Adipose tissue (tissue), 3 donors: Measurements from ENCODE around the gene TTR. TPM values are rescaled to one million over a fixed set of nuclear protein-coding genes. Genes with fewer than 3 reads are reported as not detected.

Experiments
- H3K27ac ChIP-seq: one replicate; pipeline ENCODE4 v1.5.1; 2013; ENCODE audit warnings: low read depth, low read length
- WGBS, 3 donors: extraction: QIAGEN DNeasy Blood & Tissue Kit; methylation state at CpG; one replicate each; pipeline ENCODE4 v1.1.7; 2013; 5-methylcytosine and 5-hydroxymethylcytosine counted together
- polyA plus RNA-seq, 3 donors: library from polyadenylated mRNA; stranded (reverse); fragments of 200-250 nt; gene quantifications; one replicate each; pipeline ENCODE4 v1.2.3, GENCODE V29; 2013
- donor health status: healthy with polysubstance abuse.
- donor health status: Bipolar disorder and iron deficiency.
- donor health status: healthy.

TTR gene
- 100 to 1,000 TPM in 1 of 3 donors, 1 to 10 TPM in 2; 1.1 to 223 (median 2.2) TPM for polyA plus RNA-seq

DNA sequence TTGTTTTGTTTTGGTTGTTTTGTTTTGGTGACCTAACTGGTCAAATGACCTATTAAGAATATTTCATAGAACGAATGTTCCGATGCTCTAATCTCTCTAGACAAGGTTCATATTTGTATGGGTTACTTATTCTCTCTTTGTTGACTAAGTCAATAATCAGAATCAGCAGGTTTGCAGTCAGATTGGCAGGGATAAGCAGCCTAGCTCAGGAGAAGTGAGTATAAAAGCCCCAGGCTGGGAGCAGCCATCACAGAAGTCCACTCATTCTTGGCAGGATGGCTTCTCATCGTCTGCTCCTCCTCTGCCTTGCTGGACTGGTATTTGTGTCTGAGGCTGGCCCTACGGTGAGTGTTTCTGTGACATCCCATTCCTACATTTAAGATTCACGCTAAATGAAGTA, at the start of gene TTR:
TTR (plus strand) TSS at position 250 of the 400 bp plus-strand sequence; CDS start at position 276, 26 bp downstream.
- WGBS, 3 donors, result 38 to 78% (median 69%) methylated on average over 5 of the region's 5 CpGs
- no peak within 1 kb of the TSS for H3K27ac ChIP-seq

DNA sequence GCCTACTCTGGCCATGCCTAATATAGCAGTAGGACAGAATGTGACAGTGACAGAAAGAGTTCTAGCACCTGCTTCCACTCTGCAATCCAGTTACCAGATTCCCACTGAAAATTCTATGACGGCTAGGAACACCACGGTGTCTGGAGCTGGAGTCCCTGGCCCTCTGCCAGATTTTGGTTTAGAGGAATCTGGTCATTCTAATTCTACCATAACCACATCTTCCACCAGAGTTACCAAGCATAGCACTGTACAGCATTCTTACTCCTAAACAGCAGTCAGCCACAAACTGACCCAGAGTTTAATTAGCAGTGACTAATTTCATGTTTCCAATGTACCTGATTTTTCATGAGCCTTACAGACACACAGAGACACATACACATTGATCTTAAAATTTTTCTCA, 45.2 kb upstream of the TTR start:
- no peak overlapping the region for H3K27ac ChIP-seq
- WGBS, 3 donors, result 75 to 83% (median 80%) methylated on average over 2 of the region's 2 CpGs

DNA sequence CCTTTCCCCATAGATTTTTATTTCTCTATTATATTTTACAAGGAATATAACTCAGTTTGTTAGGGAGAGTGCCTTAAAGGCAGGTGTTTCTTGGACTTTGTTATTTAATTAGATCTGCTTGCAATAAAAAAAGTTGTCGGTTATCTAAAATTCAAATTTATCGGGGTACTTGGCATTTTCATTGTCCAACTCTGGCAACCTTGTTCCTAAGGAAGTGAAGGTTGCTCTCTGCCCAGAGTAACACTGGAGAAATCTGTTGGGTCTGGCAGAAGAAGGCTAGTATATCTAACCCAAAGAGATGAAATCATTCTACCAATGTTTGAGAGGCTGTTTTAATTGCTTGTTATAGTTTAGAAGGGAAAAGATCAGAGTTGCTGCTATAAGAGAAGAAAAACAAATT, 42.8 kb upstream of the TTR start:
- 50 to 92% (median 83%) methylated on average over 2 of the region's 2 CpGs for WGBS, 3 donors
- no peak overlapping the region for H3K27ac ChIP-seq

DNA sequence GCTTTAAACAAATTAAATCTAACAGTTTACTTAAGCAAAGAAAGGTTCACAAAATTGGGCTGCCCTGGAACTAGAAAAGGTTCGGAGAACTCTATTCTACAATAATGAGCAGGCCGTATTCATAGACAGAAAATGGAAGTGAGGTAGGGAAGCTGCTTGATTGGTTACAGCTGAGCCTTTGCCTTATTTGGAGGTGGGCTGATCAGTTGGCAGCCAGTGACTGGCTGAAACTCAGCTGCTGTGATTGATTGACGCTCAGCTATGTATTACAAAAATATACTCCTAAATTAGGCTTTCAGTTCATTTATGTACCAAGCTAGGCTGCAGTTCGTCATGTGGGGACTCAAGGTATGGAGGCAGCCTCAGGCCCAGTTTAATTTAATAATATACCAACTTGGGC, 42.3 kb upstream of the TTR start:
- no peak overlapping the region for H3K27ac ChIP-seq
- WGBS, 3 donors, result 86 to 96% (median 89%) methylated on average over 4 of the region's 4 CpGs

DNA sequence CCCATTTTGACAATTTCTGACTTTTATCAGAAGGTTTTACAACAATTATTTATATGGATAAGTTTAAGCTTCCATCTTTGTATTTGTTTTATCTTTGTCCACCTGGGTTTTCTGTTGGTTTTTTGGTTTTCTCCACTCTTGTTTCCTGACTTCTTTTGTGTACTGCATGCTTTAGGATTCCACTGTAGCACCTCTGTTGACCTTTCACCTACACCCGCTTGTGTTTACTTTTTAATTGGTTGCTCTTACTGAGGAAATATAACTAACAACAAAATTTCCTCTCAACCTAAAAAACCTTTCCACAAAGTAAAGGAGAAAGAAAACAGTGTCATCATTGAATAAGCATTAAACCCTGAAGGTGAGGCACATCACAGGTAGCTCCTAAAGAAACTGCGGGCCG, 39.8 kb upstream of the TTR start:
- 48 to 89% (median 80%) methylated on average over 3 of the region's 3 CpGs for WGBS, 3 donors
- no peak overlapping the region for H3K27ac ChIP-seq

DNA sequence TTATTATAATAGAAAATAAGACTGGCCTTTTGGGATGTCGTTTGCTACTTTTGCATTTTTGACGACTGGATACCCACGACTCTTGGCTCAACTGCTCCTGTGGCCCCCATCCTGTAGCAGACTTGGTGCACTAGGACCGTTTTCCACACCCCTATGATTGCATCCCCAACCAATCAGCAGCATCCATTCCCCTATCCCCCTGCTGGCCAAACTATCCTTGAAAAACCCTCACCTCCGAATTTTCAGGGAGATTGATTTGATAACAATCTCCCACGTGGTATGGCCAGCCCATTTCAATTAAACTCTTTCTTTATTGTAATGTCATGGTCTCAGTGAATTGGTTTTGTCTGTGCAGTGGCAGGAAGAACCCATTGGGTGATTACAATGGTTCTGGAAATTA, 37.9 kb upstream of the TTR start:
- 21 to 36% (median 32%) methylated on average over 6 of the region's 6 CpGs for WGBS, 3 donors
- H3K27ac ChIP-seq, result no peak overlapping the region

DNA sequence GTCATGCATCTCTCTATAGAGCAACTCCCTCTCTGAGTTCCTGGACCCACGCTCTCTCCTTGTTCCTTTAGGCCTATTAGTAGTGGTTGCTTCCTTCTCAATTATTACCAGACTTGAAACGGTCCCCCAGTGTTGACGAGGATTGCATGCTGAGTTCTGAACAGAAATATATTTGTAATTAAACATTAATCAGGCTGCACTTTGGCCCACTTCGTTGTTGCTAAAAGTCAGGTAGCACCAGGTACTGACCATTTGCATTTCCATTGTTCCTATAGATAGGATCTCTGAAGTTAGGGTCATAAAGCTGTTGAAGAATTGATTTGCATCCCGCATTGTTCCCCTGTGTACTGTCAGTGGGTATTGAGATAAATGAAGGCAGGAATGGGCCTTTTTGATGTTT, 36.9 kb upstream of the TTR start:
- 60 to 83% (median 75%) methylated on average over 5 of the region's 5 CpGs for WGBS, 3 donors
- no peak overlapping the region for H3K27ac ChIP-seq

DNA sequence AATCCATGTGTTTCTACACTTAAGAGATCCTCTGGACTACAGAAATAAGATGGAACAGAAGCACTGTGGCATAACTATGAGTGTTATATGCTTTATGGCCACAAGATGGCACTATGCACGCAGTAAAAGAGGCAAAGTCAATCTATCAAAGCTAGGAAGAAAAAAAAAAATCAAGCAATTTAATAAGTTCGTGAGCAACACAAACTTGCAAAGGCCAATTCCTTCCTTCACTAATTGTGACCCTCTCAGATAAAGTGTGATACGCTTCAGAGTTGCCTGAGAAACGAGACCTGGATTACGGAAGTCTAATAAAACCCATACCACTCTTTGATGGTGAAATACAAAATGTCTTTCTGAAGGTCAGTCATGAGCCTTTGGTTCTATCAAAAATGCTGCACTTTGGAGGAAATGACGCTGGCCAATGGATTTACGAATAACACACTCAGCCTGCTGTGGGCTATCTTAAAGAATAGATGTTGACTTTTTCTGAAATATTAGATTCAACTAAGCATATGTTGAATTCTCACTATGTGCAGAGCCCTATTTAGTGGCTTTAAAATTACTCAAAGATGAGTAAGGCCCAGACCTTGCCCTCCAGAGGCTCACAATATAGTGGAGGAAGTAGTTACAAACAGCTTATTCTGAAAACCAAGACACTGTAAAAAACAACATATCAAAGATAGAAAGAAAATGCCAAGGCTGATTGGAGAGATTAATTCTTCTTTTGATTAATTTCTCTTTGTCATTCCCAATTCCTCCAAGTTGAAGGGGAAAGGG, 35.5 kb upstream of the TTR start:
- 9 to 16% (median 14%) methylated on average over 7 of the region's 7 CpGs for WGBS, 3 donors
- H3K27ac ChIP-seq, result no peak overlapping the region

DNA sequence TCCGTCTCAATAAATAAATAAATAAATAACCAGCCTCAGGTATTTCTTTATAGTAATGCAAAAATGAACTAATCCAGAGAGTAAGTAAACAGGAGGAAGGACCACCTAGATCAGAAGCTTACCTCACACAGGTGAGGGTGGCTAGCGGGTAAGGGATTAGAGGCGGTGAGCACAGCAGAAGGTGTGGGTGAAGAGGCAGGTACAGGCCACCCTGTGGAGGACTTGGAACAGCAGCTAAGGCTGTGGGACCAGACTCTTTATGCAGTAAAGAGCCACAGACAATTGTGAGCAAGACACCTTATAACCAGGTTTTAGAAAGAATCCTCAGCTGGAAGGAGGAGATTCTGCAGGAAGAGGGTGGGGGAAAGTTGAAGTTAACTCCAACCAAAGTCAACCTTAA, 34.2 kb upstream of the TTR start:
- no peak overlapping the region for H3K27ac ChIP-seq
- 97 to 100% (median 97%) methylated on average over 3 of the region's 3 CpGs for WGBS, 3 donors

DNA sequence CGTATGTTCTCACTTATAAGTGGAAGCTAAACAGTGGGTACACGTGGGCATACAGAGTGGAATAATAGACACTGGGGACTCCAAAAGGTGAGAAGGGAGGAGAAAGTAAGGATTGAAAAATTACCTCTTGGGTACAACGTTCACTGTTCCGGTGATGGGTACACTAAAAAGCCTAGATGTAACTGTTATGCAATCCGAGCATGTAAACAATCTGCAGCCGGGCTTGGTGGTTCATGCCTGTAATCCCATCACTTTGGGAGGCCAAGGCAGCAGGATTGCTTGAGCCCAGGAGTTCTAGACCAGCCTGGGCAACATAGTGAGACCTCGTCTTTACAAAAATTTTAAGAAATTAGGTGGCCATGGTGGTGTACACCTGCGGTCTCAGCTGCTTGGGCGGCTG, 33.1 kb upstream of the TTR start:
- H3K27ac ChIP-seq, result no peak overlapping the region
- WGBS, 3 donors, result 71 to 85% (median 79%) methylated on average over 9 of the region's 9 CpGs

DNA sequence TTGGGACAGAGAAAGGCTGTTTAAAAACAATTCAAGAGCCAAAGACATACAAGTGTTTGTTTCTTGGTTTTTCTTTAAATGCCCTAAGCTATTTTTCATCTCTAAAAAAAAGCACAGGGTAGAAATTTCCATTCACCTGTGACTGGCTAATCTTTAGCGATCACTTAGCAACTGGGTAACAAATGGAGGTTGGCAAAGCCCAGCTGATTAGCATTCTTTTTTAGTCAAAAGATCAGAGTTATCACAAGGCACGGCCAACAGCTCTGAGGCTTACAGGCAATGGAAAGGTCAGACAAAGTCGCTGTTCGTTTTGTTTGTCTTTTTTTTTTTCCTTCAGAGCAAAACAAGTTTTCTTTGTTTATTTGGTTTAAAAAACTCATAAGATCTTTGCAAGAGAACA, 29.0 kb upstream of the TTR start:
- no peak overlapping the region for H3K27ac ChIP-seq
- WGBS, 3 donors, result 14 to 61% (median 61%) methylated on average over 4 of the region's 4 CpGs

DNA sequence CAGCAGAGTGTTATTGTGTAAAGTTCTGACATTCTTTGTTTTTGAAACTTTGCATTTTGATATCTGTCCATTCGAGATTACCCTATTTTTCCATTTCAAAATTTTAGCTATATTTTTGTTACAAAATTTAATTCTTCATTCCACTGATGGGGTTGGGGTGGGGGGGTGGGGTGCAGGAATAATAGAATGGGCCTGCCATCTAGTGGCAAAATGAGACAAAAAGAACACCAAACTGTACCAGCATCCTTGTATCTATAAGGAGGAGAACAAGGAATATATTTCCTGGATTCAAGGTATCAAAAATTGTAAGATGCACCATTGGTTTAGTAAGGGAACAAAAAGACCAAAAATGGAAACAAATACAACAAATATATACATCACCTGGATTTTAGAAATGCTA, 27.9 kb upstream of the TTR start:
- 0% methylated on average over 1 of the region's 1 CpG for WGBS, 3 donors
- H3K27ac ChIP-seq, result no peak overlapping the region

DNA sequence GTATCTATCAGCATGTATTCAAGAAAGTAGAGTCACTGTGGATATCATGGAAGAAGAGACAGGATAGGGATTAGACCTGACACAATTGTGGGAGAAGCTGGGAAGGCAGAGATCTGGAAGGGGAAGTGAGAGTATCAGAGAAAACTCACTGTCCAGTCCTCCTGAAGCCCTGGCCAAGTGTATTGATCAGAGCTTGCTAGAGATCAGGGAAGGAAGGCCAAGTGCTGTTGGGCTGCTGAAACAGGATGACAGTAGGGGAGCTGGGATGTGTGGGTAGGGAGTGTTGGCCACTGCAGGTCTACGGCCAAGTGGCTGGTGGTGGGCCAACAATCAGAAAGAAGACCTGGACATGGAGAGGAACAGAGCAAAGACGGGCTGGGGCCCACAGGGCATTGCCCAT, 26.3 kb upstream of the TTR start:
- no peak overlapping the region for H3K27ac ChIP-seq
- WGBS, 3 donors, result 75 to 81% (median 78%) methylated on average over 2 of the region's 2 CpGs

DNA sequence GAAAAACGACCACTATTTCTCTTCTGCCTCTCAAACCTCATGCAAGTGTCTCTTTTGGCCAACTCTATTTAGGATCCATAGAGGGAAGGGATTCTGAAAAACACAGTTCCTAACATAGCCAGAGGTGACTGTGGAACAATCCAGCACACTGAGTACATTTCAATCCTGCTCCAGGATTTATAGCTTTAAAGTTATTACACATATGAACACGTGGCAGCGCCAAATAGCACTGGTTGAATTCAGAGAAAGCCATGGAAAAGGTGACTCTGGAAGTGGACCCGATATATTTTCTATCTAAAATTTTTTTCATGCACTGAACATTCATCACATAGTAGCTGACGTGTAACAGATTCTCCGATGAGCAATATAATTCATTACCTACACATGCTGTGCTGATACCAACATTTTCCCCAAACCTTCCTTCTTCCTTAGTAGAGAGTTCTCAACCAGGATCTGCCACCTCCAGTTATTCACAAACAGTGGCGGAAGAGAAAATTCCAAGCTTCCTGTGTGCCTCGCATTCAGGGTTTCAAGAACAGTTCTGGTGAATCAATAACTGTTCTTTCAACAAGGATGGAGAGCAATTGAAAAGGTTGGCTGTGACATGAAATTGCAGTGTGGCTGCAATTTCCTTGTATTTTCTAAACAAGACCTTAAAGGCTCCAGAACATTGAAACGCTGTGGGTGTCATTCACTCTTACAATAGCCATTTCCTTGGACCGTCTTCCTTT, 25.7 kb upstream of the TTR start:
- no peak overlapping the region for H3K27ac ChIP-seq
- WGBS, 3 donors, result 67 to 84% (median 82%) methylated on average over 10 of the region's 10 CpGs

DNA sequence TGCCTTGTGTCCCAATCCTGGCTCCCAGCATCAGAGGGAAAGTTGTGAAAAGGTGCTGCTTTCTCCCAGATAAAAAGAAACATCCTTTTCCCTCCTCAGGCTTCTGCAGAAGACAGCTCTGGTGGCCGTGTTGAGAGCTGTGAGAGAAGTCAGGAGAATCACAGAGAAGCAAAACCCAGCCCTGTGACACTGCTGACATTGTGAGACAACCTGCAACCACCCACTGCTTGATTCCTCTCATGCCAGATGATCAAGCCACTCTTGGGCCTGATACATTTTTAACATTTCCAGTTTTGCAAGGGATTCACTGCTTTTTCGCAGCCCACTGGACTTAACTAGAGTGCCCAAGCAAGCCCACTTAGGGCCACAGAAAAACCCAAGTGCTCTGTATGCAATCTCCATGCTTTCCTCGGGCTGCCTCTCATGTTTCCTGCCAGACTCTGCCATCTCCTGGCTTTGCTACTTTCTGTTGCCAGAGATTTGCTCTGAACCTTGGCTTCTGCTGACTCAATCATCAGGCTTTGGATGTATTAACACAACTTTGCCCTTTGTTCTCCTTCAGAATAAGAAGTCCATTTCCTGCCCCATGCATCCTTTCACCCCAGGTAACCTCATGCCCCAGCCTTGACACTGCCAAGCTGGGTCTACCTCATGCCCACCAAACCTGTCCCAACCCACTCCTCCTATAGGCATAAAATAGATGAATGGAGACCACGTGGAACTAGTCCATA, 24.9 kb upstream of the TTR start:
- no peak overlapping the region for H3K27ac ChIP-seq
- WGBS, 3 donors, result 57 to 68% (median 66%) methylated on average over 4 of the region's 4 CpGs

DNA sequence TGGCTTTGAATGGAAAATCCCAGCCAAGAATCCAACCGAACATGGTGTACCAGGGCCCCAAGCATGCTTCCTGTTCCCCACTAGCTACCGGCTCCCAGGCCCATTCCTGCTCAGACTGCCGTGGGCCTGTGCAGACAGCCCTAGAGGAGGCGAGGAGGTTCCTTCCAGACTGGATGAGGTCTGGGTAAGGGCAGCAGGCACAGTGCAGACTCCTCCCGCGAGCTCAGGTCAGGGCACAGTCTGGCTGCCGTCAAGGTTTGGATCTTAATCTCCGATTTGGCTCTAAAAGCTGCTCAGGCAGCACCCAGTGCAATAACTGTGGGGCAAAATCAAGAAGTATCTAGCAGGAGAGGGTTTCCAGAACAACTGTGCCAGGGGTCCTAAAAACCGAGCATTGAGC, 19.3 kb upstream of the TTR start:
- 70 to 84% (median 83%) methylated on average over 9 of the region's 9 CpGs for WGBS, 3 donors
- no peak overlapping the region for H3K27ac ChIP-seq

DNA sequence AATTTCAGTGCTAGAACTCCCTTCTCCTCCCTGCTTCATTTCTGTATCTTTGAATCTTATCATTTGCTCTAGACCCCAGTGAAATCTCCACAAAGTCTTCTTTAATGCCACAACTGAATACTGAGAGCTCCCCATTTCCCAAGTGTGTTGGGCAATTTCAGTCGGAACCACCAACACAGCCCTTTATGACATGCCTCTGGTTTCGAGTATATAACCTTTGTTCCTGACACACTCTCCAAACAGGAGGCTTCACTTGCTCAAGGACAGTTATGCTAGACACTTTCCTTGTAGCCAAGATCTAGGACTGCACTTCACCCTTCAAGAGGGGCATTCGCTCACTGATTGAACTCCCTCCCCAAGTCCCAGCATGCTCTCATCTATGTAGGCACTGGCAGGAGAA, 18.6 kb upstream of the TTR start:
- H3K27ac ChIP-seq, result no peak overlapping the region
- 79 to 82% (median 81%) methylated on average over 3 of the region's 3 CpGs for WGBS, 3 donors

DNA sequence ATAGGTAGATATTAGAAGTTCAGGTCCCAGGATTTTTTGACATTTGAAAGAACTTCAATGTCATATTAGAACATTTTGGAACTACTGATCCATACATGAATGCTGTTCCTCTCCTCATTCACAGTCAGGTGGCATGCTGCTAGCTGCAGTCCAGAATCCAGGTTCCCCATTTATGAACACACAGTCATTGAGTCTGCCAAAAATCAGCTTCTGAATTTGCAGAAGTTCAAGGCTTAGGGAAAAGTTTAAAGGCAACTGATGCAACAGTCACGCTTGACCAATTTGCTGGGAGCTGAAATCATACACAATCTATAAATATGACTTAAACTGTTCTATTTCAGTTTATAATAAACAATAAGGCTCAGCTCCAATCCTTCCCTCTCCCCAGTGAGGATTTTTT, 17.3 kb upstream of the TTR start:
- H3K27ac ChIP-seq, result no peak overlapping the region
- WGBS, 3 donors, result 50 to 93% (median 52%) methylated on average over 1 of the region's 1 CpG

DNA sequence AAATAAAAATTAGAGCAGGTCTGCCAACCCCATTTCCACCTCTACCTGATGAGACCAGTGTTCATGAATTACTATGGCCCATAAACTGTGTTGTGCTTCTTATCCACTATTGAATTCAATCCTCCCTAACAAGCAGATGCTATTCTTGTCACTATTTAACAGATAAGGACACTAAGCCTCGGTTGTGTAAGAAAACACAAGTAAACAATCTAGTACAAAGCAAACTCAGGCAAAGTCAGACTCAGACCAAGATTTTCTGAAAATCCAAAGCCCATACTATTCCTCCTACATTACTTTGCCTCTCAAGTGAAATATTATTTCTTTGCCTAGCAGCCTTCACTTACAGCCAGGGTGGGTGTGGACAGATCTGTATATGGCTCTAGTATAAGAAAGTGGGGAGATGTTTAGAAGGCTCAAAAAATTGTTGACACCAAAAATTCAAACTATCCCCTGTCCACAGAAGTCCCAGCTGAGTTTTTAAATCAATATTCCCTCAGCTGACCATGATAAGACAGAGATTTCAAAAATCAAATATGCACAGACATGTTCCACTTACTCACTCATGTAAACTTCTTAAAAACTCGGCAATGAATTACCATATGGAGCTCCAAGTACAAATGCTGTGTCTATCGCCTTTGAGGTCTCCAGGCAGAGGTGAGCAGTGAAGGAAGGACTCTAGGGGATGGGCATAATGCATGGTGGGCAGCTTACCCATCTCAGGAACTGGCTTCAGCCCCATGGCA, 16.0 kb upstream of the TTR start:
- 57 to 73% (median 72%) methylated on average over 3 of the region's 3 CpGs for WGBS, 3 donors
- H3K27ac ChIP-seq, result no peak overlapping the region
